Small intestine (tissue), 7 donors: ENCODE results near the gene PPP2R2D. TPM values are rescaled to one million over a fixed set of nuclear protein-coding genes. Genes with fewer than 3 reads are reported as not detected.

ENCODE experiments used
- DNase-seq, 2 donors: peaks; one replicate each; pipeline versions ENCODE4 v3.0.0 to v3.0.0-alpha.2; 2013
- FAIRE-seq: peaks from 2 replicates; lab custom pipeline; 2012; peaks lifted over from hg19 to GRCh38; lab: Jason Lieb, UNC
- H3K27ac ChIP-seq, 3 donors: one replicate each; pipeline ENCODE4 v1.5.1; 2013; ENCODE audit warnings: low read length in 2 of 3, mild to moderate bottlenecking in 2 of 3, control low read depth in 1 of 3, inconsistent platforms in 1 of 3, low read depth in 1 of 3, moderate library complexity in 1 of 3
- H3K27me3 ChIP-seq, 3 donors: one replicate each; pipeline ENCODE4 v1.6.1; 2013; ENCODE audit warnings: low read length in 3 of 3, inconsistent platforms in 1 of 3; ENCODE audit not compliant: control insufficient read depth in 3 of 3, insufficient read depth in 3 of 3
- H3K36me3 ChIP-seq, 3 donors: one replicate each; pipeline ENCODE4 v1.6.1; 2013; ENCODE audit warnings: low read length in 3 of 3, inconsistent platforms in 1 of 3, low read depth in 1 of 3, mild to moderate bottlenecking in 1 of 3, moderate library complexity in 1 of 3; ENCODE audit not compliant: control insufficient read depth in 3 of 3, insufficient read depth in 2 of 3
- H3K4me1 ChIP-seq, 3 donors: one replicate each; pipeline ENCODE4 v1.6.1; 2013; ENCODE audit warnings: low read length in 2 of 3, inconsistent platforms in 1 of 3, low read depth in 1 of 3, mild to moderate bottlenecking in 1 of 3, moderate library complexity in 1 of 3; ENCODE audit not compliant: control insufficient read depth in 3 of 3, insufficient read depth in 2 of 3
- H3K4me3 ChIP-seq, 3 donors: one replicate each; pipeline ENCODE4 v1.5.1; 2013; ENCODE audit warnings: low read length in 3 of 3, control low read depth in 1 of 3, inconsistent platforms in 1 of 3, low read depth in 1 of 3, mild to moderate bottlenecking in 1 of 3, moderate library complexity in 1 of 3
- H3K9me3 ChIP-seq, 2 donors: one replicate each; pipeline ENCODE4 v1.6.1; 2013; ENCODE audit warnings: low read depth in 1 of 2, low read length in 1 of 2; ENCODE audit not compliant: control insufficient read depth in 2 of 2, insufficient read depth in 1 of 2
- WGBS, 3 donors: extraction: QIAGEN DNeasy Blood & Tissue Kit; methylation state at CpG; one replicate each; pipeline ENCODE4 v1.1.7; 2013; 5-methylcytosine and 5-hydroxymethylcytosine counted together
- polyA plus RNA-seq, 4 donors: library from polyadenylated mRNA; stranded (reverse) in 3 of 4; unstranded in 1 of 4; fragments of 200-250 nt in 3 of 4; fragments of 120-200 nt in 1 of 4; gene quantifications; one replicate each; pipeline versions ENCODE4 v1.2.1 to v1.2.3, GENCODE V29; 2013
- donor health status: healthy with polysubstance abuse.
- donor health status: control.
- donor health status: control.
- donor health status: Bipolar disorder and iron deficiency.
- donor health status: healthy.

Gene PPP2R2D
- polyA plus RNA-seq, 4 donors, result 15.5 to 35.3 (median 23.2) TPM

GRCh38 chr10:131991726-131992125 lies 90.9 kb downstream of the PPP2R2D start:
- Histone ChIP-seq H3K4me3 (no peak overlapping the region), H3K36me3 (no peaks in the 10 kb centered on the region), H3K9me3 (no peaks in the 10 kb centered on the region), H3K4me1 (no peaks in the 10 kb centered on the region), H3K27ac (no peak overlapping the region), H3K27me3 (no peaks in the 10 kb centered on the region)
- FAIRE-seq (no peak), DNase-seq (no peak)
- 86 to 91% (median 87%) methylated on average over 3 of the region's 3 CpGs for WGBS, 3 donors

GRCh38 chr10:131993275-131993674 lies 92.5 kb downstream of the PPP2R2D start:
- no peaks in the 10 kb centered on the region for H3K9me3 ChIP-seq
- peaks cover 0 to 7% (median 0%) of the 10 kb centered on the region in 3 donors for H3K4me1 ChIP-seq
- FAIRE-seq (no peak), DNase-seq (no peak)
- H3K27ac ChIP-seq, result no peak overlapping the region
- H3K27me3 ChIP-seq, result no peaks in the 10 kb centered on the region
- 86 to 91% (median 89%) methylated on average over 14 of the region's 14 CpGs for WGBS, 3 donors
- no peak overlapping the region for H3K4me3 ChIP-seq
- H3K36me3 ChIP-seq, result no peaks in the 10 kb centered on the region

GRCh38 chr10:131994435-131994834 lies 93.6 kb downstream of the PPP2R2D start:
- no peaks in the 10 kb centered on the region for H3K27me3 ChIP-seq
- 62 to 72% (median 68%) methylated on average over 3 of the region's 3 CpGs for WGBS, 3 donors
- no peak overlapping the region for H3K4me3 ChIP-seq
- H3K27ac ChIP-seq, result no peak overlapping the region
- no peaks in the 10 kb centered on the region for H3K36me3 ChIP-seq
- DNase-seq (no peak), FAIRE-seq (no peak)
- peaks cover 0 to 9% (median 0%) of the 10 kb centered on the region in 3 donors for H3K4me1 ChIP-seq
- no peaks in the 10 kb centered on the region for H3K9me3 ChIP-seq

GRCh38 chr10:131996466-131997365 lies 95.9 kb downstream of the PPP2R2D start:
- no peak for DNase-seq
- peak overlapping the region in 1 of 3 donors; percentile 36 for H3K27ac ChIP-seq
- H3K36me3 ChIP-seq, result no peaks in the 10 kb centered on the region
- no peaks in the 10 kb centered on the region for H3K27me3 ChIP-seq
- H3K4me3 ChIP-seq, result no peak overlapping the region
- 70 to 88% (median 75%) methylated on average over 16 of the region's 16 CpGs for WGBS, 3 donors
- no peaks in the 10 kb centered on the region for H3K9me3 ChIP-seq
- FAIRE-seq, result no peak
- peaks cover 0 to 9% (median 0%) of the 10 kb centered on the region in 3 donors for H3K4me1 ChIP-seq

- whole genome bisulfite sequencing, 3 donors, result 36 to 43% (median 42%) methylated on average over 13 of the region's 13 CpGs
- DNase-seq, result peak; percentile 14 to 83
- no peaks in the 10 kb centered on the region for H3K27me3 ChIP-seq
- peaks cover 0 to 9% (median 0%) of the 10 kb centered on the region in 3 donors for H3K4me1 ChIP-seq
- H3K27ac ChIP-seq, result peak overlapping the region in 2 of 3 donors; percentile 57 to 77
- FAIRE-seq, result no peak
- H3K9me3 ChIP-seq, result no peaks in the 10 kb centered on the region
- H3K4me3 ChIP-seq, result no peak overlapping the region
- H3K36me3 ChIP-seq, result no peaks in the 10 kb centered on the region
Measured at GRCh38 chr10:131997366-131998049, 96.7 kb downstream of the PPP2R2D start.

- H3K4me1 ChIP-seq, result peaks cover 0 to 9% (median 0%) of the 10 kb centered on the region in 3 donors
- DNase-seq (no peak), FAIRE-seq (no peak)
- H3K4me3 ChIP-seq, result no peak overlapping the region
- peak overlapping the region in 2 of 3 donors; percentile 57 to 77 for H3K27ac ChIP-seq
- H3K36me3 ChIP-seq, result no peaks in the 10 kb centered on the region
- WGBS, 3 donors, result 67 to 73% (median 71%) methylated on average over 15 of the region's 15 CpGs
- H3K9me3 ChIP-seq, result no peaks in the 10 kb centered on the region
- no peaks in the 10 kb centered on the region for H3K27me3 ChIP-seq
Measured at GRCh38 chr10:131998050-131998844, 97.4 kb downstream of the PPP2R2D start.

GRCh38 chr10:131998845-131999681 lies 98.3 kb downstream of the PPP2R2D start:
- no peak for FAIRE-seq

More at GRCh38 chr10:131998845-131999681, 98.3 kb downstream of the PPP2R2D start:
- H3K4me3 ChIP-seq, result no peak overlapping the region
- H3K9me3 ChIP-seq, result no peaks in the 10 kb centered on the region
- peaks cover 0 to 9% (median 0%) of the 10 kb centered on the region in 3 donors for H3K4me1 ChIP-seq
- no peaks in the 10 kb centered on the region for H3K36me3 ChIP-seq
- H3K27ac ChIP-seq, result peak overlapping the region in 1 of 3 donors; percentile 77
- 85 to 91% (median 86%) methylated on average over 18 of the region's 18 CpGs for WGBS, 3 donors
- H3K27me3 ChIP-seq, result no peaks in the 10 kb centered on the region
- no peak for DNase-seq
